ENCODE data around the gene ANP32E. TPM values are rescaled to one million over a fixed set of nuclear protein-coding genes. Genes with fewer than 3 reads are reported as not detected.
A peak's percentile ranks its signal among the peaks of the same experiment; 100 is the strongest.

ANP32E gene
- total and polyA plus RNA-seq, 9 of the 15 experiments (the other 6 are each of a cell fraction or from before 2014, with no cell fraction given): 60.4 to 197 (median 104) TPM

GRCh38 chr1:150263549-150263948 is 27.6 kb upstream of the ANP32E start:
- Histone ChIP-seq H4K20me1 (replicated peaks; ENCODE audit: control insufficient read depth, insufficient read depth, low read length) (no peaks in the 10 kb centered on the region), H3K27ac (ENCODE audit: extremely low read depth, low read depth, low read length) (no peak overlapping the region), H2AFZ (ENCODE audit: low read depth, low read length) (no peak overlapping the region), H3K36me3 (ENCODE audit: control insufficient read depth, insufficient read depth, low read length) (peaks cover 33% of the 10 kb centered on the region), H3K79me2 (ENCODE audit: control insufficient read depth, insufficient read depth, low read length) (peaks cover 18% of the 10 kb centered on the region), H3K4me1 (replicated peaks in 1 of 2; ENCODE audit: control insufficient read depth in 2 of 2, insufficient read depth in 2 of 2, low read length in 2 of 2) (peaks cover 16 to 20% of the 10 kb centered on the region in 2 experiments), H3K27me3 (ENCODE audit: control insufficient read depth in 2 of 2, insufficient read depth in 2 of 2, low read length in 2 of 2) (no peaks in the 10 kb centered on the region; a peak in 1 of 5 replicates), H3K4me2 (ENCODE audit: insufficient read depth, low read length) (no peak overlapping the region), H3K9ac (ENCODE audit: insufficient read depth in 1 of 2, low read depth in 2 of 2, low read length in 2 of 2) (no peak overlapping the region), H3K4me3 (no peak overlapping the region), H3K9me1 (ENCODE audit: control insufficient read depth, insufficient read depth, low read length) (no peaks in the 10 kb centered on the region), H3K9me3 (replicated peaks; ENCODE audit: control insufficient read depth, insufficient read depth, low read depth, low read length) (no peaks in the 10 kb centered on the region)
- ATAC-seq (no peak), DNase-seq (ENCODE audit: extremely low read depth in 1 of 4, low spot score in 3 of 4) (no peak), FAIRE-seq (no peak)
- BruUV-seq (replicated peaks): no TSS peak
- WGBS (ENCODE audit: insufficient coverage, low coverage, missing lambda C conversion rate): 41% methylated on average over 5 of the region's 6 CpGs
- in situ Hi-C loops (cut with MboI) (no loop called here), intact Hi-C loops (cut with micrococcal nuclease) (no loop called here)
- TF ChIP-seq POLR2A (conservative IDR thresholded peaks at IDR 0.05): peak; percentile 49; the same call in 1 of the 2 replicates
- TF ChIP-seq, protein P1, sequence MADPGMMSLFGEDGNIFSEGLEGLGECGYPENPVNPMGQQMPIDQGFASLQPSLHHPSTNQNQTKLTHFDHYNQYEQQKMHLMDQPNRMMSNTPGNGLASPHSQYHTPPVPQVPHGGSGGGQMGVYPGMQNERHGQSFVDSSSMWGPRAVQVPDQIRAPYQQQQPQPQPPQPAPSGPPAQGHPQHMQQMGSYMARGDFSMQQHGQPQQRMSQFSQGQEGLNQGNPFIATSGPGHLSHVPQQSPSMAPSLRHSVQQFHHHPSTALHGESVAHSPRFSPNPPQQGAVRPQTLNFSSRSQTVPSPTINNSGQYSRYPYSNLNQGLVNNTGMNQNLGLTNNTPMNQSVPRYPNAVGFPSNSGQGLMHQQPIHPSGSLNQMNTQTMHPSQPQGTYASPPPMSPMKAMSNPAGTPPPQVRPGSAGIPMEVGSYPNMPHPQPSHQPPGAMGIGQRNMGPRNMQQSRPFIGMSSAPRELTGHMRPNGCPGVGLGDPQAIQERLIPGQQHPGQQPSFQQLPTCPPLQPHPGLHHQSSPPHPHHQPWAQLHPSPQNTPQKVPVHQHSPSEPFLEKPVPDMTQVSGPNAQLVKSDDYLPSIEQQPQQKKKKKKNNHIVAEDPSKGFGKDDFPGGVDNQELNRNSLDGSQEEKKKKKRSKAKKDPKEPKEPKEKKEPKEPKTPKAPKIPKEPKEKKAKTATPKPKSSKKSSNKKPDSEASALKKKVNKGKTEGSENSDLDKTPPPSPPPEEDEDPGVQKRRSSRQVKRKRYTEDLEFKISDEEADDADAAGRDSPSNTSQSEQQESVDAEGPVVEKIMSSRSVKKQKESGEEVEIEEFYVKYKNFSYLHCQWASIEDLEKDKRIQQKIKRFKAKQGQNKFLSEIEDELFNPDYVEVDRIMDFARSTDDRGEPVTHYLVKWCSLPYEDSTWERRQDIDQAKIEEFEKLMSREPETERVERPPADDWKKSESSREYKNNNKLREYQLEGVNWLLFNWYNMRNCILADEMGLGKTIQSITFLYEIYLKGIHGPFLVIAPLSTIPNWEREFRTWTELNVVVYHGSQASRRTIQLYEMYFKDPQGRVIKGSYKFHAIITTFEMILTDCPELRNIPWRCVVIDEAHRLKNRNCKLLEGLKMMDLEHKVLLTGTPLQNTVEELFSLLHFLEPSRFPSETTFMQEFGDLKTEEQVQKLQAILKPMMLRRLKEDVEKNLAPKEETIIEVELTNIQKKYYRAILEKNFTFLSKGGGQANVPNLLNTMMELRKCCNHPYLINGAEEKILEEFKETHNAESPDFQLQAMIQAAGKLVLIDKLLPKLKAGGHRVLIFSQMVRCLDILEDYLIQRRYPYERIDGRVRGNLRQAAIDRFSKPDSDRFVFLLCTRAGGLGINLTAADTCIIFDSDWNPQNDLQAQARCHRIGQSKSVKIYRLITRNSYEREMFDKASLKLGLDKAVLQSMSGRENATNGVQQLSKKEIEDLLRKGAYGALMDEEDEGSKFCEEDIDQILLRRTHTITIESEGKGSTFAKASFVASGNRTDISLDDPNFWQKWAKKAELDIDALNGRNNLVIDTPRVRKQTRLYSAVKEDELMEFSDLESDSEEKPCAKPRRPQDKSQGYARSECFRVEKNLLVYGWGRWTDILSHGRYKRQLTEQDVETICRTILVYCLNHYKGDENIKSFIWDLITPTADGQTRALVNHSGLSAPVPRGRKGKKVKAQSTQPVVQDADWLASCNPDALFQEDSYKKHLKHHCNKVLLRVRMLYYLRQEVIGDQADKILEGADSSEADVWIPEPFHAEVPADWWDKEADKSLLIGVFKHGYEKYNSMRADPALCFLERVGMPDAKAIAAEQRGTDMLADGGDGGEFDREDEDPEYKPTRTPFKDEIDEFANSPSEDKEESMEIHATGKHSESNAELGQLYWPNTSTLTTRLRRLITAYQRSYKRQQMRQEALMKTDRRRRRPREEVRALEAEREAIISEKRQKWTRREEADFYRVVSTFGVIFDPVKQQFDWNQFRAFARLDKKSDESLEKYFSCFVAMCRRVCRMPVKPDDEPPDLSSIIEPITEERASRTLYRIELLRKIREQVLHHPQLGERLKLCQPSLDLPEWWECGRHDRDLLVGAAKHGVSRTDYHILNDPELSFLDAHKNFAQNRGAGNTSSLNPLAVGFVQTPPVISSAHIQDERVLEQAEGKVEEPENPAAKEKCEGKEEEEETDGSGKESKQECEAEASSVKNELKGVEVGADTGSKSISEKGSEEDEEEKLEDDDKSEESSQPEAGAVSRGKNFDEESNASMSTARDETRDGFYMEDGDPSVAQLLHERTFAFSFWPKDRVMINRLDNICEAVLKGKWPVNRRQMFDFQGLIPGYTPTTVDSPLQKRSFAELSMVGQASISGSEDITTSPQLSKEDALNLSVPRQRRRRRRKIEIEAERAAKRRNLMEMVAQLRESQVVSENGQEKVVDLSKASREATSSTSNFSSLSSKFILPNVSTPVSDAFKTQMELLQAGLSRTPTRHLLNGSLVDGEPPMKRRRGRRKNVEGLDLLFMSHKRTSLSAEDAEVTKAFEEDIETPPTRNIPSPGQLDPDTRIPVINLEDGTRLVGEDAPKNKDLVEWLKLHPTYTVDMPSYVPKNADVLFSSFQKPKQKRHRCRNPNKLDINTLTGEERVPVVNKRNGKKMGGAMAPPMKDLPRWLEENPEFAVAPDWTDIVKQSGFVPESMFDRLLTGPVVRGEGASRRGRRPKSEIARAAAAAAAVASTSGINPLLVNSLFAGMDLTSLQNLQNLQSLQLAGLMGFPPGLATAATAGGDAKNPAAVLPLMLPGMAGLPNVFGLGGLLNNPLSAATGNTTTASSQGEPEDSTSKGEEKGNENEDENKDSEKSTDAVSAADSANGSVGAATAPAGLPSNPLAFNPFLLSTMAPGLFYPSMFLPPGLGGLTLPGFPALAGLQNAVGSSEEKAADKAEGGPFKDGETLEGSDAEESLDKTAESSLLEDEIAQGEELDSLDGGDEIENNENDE (IDR thresholded peaks at IDR 0.05; ENCODE audit: low read depth, low read length): no peak
- POLR2A ChIA-PET: interaction anchor here (0.5 to 1.7 kb wide), 4 partner anchors 9 to 338 kb away, joined by 3 to 6 read pairs (median 4); partner anchors contain the start of gene C1orf54
- CTCF ChIA-PET (ENCODE audit: low intra/inter-chr PET ratio): no interaction called here

All from K562 (cell line).